IMR-90 (cell line): ENCODE results near the gene STK32A.

Experiments used
- CTCF ChIP-seq: conservative IDR thresholded peaks from 2 replicates; pipeline ENCODE4 v1.5.1; 2012; ENCODE audit warnings: mild to moderate bottlenecking, low read depth, low read length, improper control_type of control experiment
- FOS ChIP-seq: fragments of 150-350 bp; IDR thresholded peaks from 2 replicates; pipeline ENCODE4 v1.6.1; 2016; ENCODE audit warnings: low read depth, low read length
- POLR2A ChIP-seq: IDR thresholded peaks from 2 replicates; pipeline ENCODE4 v1.6.1; 2012; ENCODE audit warnings: mild to moderate bottlenecking, low read depth, low read length
- RCOR1 ChIP-seq: IDR thresholded peaks from 2 replicates; pipeline ENCODE4 v1.6.1; 2012; ENCODE audit warnings: mild to moderate bottlenecking, low read length, improper control_type of control experiment; ENCODE audit not compliant: insufficient replicate concordance
- SMC3 ChIP-seq: fragments of 150-350 bp; IDR thresholded peaks from 2 replicates; pipeline ENCODE4 v1.6.1; 2016; ENCODE audit warnings: low read depth, mild to moderate bottlenecking, antibody characterized with exemption, low read length, moderate library complexity

- TF ChIP-seq FOS (no peak), RCOR1 (no peak), CTCF (no peak), SMC3 (no peak), POLR2A (no peak)
Measured at GRCh38 chr5:147437161-147437596, 202.4 kb downstream of the STK32A start.
